Liver (tissue), 9 donors: Measurements from ENCODE around the gene PLEKHG4. TPM values are rescaled to one million over a fixed set of nuclear protein-coding genes. Genes with fewer than 3 reads are reported as not detected.

Experiments
- DNase-seq: peaks from one replicate; pipeline ENCODE4 v3.0.0-alpha.2; 2017; ENCODE audit warnings: low spot score
- H3K27ac ChIP-seq, 2 donors: one replicate each; pipeline ENCODE4 v1.7.0; 2013; ENCODE audit warnings: inconsistent platforms in 2 of 2, low read length in 2 of 2, control low read depth in 1 of 2, low read depth in 1 of 2, mild to moderate bottlenecking in 1 of 2
- H3K27me3 ChIP-seq, 4 donors: one replicate each; pipeline versions ENCODE4 v1.6.1 to v1.7.0; 2013; ENCODE audit warnings: low read length in 3 of 4, inconsistent platforms in 1 of 4, mild to moderate bottlenecking in 1 of 4, moderate library complexity in 1 of 4; ENCODE audit not compliant: control insufficient read depth in 4 of 4, insufficient read depth in 4 of 4
- H3K36me3 ChIP-seq, 4 donors: one replicate each; pipeline versions ENCODE4 v1.6.1 to v1.7.0; 2013; ENCODE audit warnings: low read length in 3 of 4, mild to moderate bottlenecking in 3 of 4, low read depth in 1 of 4, moderate library complexity in 1 of 4; ENCODE audit not compliant: control insufficient read depth in 4 of 4, insufficient read depth in 3 of 4
- H3K4me1 ChIP-seq, 4 donors: one replicate each; pipeline versions ENCODE4 v1.6.1 to v1.7.0; 2013; ENCODE audit warnings: low read length in 3 of 4, mild to moderate bottlenecking in 3 of 4, moderate library complexity in 1 of 4; ENCODE audit not compliant: control insufficient read depth in 4 of 4, insufficient read depth in 4 of 4
- H3K4me3 ChIP-seq, 3 donors: one replicate each; pipeline versions ENCODE4 v1.6.1 to v1.7.0; 2013; ENCODE audit warnings: low read length in 3 of 3, control low read depth in 1 of 3, low read depth in 1 of 3, mild to moderate bottlenecking in 1 of 3
- H3K9ac ChIP-seq, 2 donors: one replicate each; pipeline ENCODE4 v1.7.0; 2013; ENCODE audit warnings: low read length in 2 of 2, mild to moderate bottlenecking in 2 of 2, moderate library complexity in 2 of 2, control low read depth in 1 of 2, low read depth in 1 of 2
- H3K9me3 ChIP-seq, 4 donors: one replicate each; pipeline versions ENCODE4 v1.6.1 to v1.7.0; 2013; ENCODE audit warnings: low read length in 3 of 4; ENCODE audit not compliant: control insufficient read depth in 4 of 4
- ATF3 ChIP-seq: IDR thresholded peaks from 2 replicates; pipeline ENCODE4 v1.6.1; 2016; ENCODE audit warnings: antibody characterized with exemption
- CTCF ChIP-seq: fragments of 150-350 bp; IDR thresholded peaks from 2 replicates; pipeline ENCODE4 v1.5.1; 2017; ENCODE audit warnings: improper control_type of control experiment, low read depth, low read length; ENCODE audit not compliant: missing input control
- EGR1 ChIP-seq, 2 donors: IDR thresholded peaks; 2 replicates each; pipeline ENCODE4 v1.6.1; 2016 to 2018; ENCODE audit warnings: antibody characterized with exemption in 2 of 2, low read depth in 2 of 2
- FOXA1 ChIP-seq: IDR thresholded peaks from 2 replicates; pipeline ENCODE4 v1.6.1; 2016; ENCODE audit warnings: antibody characterized with exemption
- GABPA ChIP-seq, 2 donors: IDR thresholded peaks in 1 of 2; conservative IDR thresholded peaks in 1 of 2; 2 replicates each; pipeline ENCODE4 v1.6.1; 2016; ENCODE audit warnings: antibody characterized with exemption in 2 of 2, mild to moderate bottlenecking in 1 of 2, moderate library complexity in 1 of 2
- HNF4A ChIP-seq, 2 donors: conservative IDR thresholded peaks; 2 replicates each; pipeline ENCODE4 v1.6.1; 2016; ENCODE audit warnings: antibody characterized with exemption in 2 of 2, mild to moderate bottlenecking in 2 of 2
- JUND ChIP-seq, 2 donors: IDR thresholded peaks; 2 replicates each; pipeline ENCODE4 v1.6.1; 2016; ENCODE audit warnings: antibody characterized with exemption in 2 of 2
- MAX ChIP-seq: IDR thresholded peaks from 2 replicates; pipeline ENCODE4 v1.6.1; 2016; ENCODE audit warnings: antibody characterized with exemption
- NR2F2 ChIP-seq: IDR thresholded peaks from 2 replicates; pipeline ENCODE4 v1.6.1; 2016; ENCODE audit warnings: antibody characterized with exemption
- RAD21 ChIP-seq, 2 donors: IDR thresholded peaks; 2 replicates each; pipeline ENCODE4 v1.6.1; 2016; ENCODE audit warnings: antibody characterized with exemption in 2 of 2, mild to moderate bottlenecking in 2 of 2
- REST ChIP-seq: IDR thresholded peaks from 2 replicates; pipeline ENCODE4 v1.6.1; 2016; ENCODE audit warnings: antibody characterized with exemption, mild to moderate bottlenecking
- RXRA ChIP-seq, 2 donors: IDR thresholded peaks; 2 replicates each; pipeline ENCODE4 v1.6.1; 2017 to 2018; ENCODE audit warnings: antibody characterized with exemption in 2 of 2, mild to moderate bottlenecking in 1 of 2
- SP1 ChIP-seq: IDR thresholded peaks from 2 replicates; pipeline ENCODE4 v1.6.1; 2018; ENCODE audit warnings: antibody characterized with exemption, mild to moderate bottlenecking
- TAF1 ChIP-seq: conservative IDR thresholded peaks from 2 replicates; pipeline ENCODE4 v1.6.1; 2016; ENCODE audit warnings: antibody characterized with exemption, mild to moderate bottlenecking
- YY1 ChIP-seq: IDR thresholded peaks from 2 replicates; pipeline ENCODE4 v1.6.1; 2016; ENCODE audit warnings: antibody characterized with exemption, mild to moderate bottlenecking
- WGBS: extraction: QIAGEN DNeasy Blood & Tissue Kit; methylation state at CpG from one replicate; pipeline ENCODE4 v1.1.7; 2013; 5-methylcytosine and 5-hydroxymethylcytosine counted together
- polyA plus RNA-seq, 2 donors: library from polyadenylated mRNA; stranded (reverse) in 1 of 2; unstranded in 1 of 2; fragments of 200-250 nt in 1 of 2; fragments of >200 nt in 1 of 2; fragmentation: Nextera tagmentation in 1 of 2; extraction: Ambion mirVana in 1 of 2; gene quantifications; one replicate each; pipeline versions ENCODE4 v1.2.1 to v1.2.3, GENCODE V29; 2013 to 2015
- total RNA-seq, 2 donors: library from RNA; depleted of rRNA; stranded (reverse); fragments of >200 nt; gene quantifications; one replicate each; pipeline ENCODE4 v1.2.3, GENCODE V29; 2014
- donor health status: healthy.
- donor health status: healthy.
- donor health status: healthy.
- donor health status: healthy.
- donor health status: healthy.

PLEKHG4 gene
- total and polyA plus RNA-seq, 4 donors: 0.21 to 2.6 (median 0.68) TPM

GRCh38 chr16:67254801-67255552 lies 24.4 kb upstream of the PLEKHG4 start:
- Histone ChIP-seq H3K4me1 (no peaks in the 10 kb centered on the region), H3K9me3 (no peaks in the 10 kb centered on the region), H3K27me3 (peaks cover 0 to 3% (median under 1%) of the 10 kb centered on the region in 4 donors), H3K27ac (no peak overlapping the region), H3K4me3 (no peak overlapping the region), H3K36me3 (no peaks in the 10 kb centered on the region), H3K9ac (no peak overlapping the region)
- no peak for DNase-seq
- 87% methylated on average over 18 of the region's 18 CpGs for WGBS
- no peak for TF ChIP-seq TAF1
- TF ChIP-seq JUND (IDR thresholded peaks at IDR 0.05): no peak
- no peak for TF ChIP-seq EGR1 (IDR thresholded peaks at IDR 0.05; ENCODE audit: low read depth in 2 of 2)
- TF ChIP-seq SP1: no peak
- no peak for TF ChIP-seq RAD21 (IDR thresholded peaks at IDR 0.05)
- no peak for TF ChIP-seq FOXA1

- 88% methylated on average over 17 of the region's 17 CpGs for WGBS
- no peak for TF ChIP-seq ATF3
- TF ChIP-seq REST: no peak
- no peak for TF ChIP-seq FOXA1
- Histone ChIP-seq H3K27me3 (no peaks in the 10 kb centered on the region), H3K4me3 (no peak overlapping the region), H3K27ac (no peak overlapping the region), H3K36me3 (no peaks in the 10 kb centered on the region), H3K9ac (no peak overlapping the region), H3K4me1 (no peaks in the 10 kb centered on the region), H3K9me3 (no peaks in the 10 kb centered on the region)
- no peak for DNase-seq
These were observed 23.6 kb upstream of the PLEKHG4 start for GRCh38 chr16:67255553-67256221.

GRCh38 chr16:67256701-67257230 lies 22.6 kb upstream of the PLEKHG4 start:
- Histone ChIP-seq H3K27me3 (no peaks in the 10 kb centered on the region), H3K27ac (no peak overlapping the region), H3K36me3 (no peaks in the 10 kb centered on the region), H3K9me3 (no peaks in the 10 kb centered on the region), H3K9ac (no peak overlapping the region), H3K4me3 (no peak overlapping the region), H3K4me1 (no peaks in the 10 kb centered on the region)
- no peak for DNase-seq
- WGBS: 96% methylated on average over 11 of the region's 11 CpGs
- TF ChIP-seq YY1 (no peak), FOXA1 (no peak), RXRA (IDR thresholded peaks at IDR 0.05) (no peak), GABPA (IDR thresholded peaks at IDR 0.05 in 1 of 2, conservative IDR thresholded peaks at IDR 0.05 in 1 of 2) (no peak), EGR1 (IDR thresholded peaks at IDR 0.05; ENCODE audit: low read depth in 2 of 2) (no peak), MAX (no peak), RAD21 (IDR thresholded peaks at IDR 0.05) (no peak), ATF3 (no peak), SP1 (no peak), NR2F2 (no peak), JUND (IDR thresholded peaks at IDR 0.05) (no peak), HNF4A (conservative IDR thresholded peaks at IDR 0.05) (no peak), CTCF (no peak)
